Ureter (tissue), 1 donor: ENCODE measurements around the gene RBFOX2. TPM values are rescaled to one million over a fixed set of nuclear protein-coding genes. Genes with fewer than 3 reads are reported as not detected.
"Not testable (repeated sequence)": the region's sequence is repeated elsewhere in the genome, so short reads cannot be mapped to it uniquely, and the experiment has no call there.

Experiments used
- DNase-seq: peaks from one replicate; pipeline ENCODE4 v3.0.0-alpha.2; 2020; ENCODE audit warnings: low spot score
- total RNA-seq: library from RNA; stranded (reverse); gene quantifications from one replicate; pipeline ENCODE4 v1.2.4, GENCODE V29; 2023
- donor health status: DM: yes; HTN: yes; CAD: no.

The RBFOX2 gene
- total RNA-seq, 1 donor from 2014 or later, result 115 TPM

DNA sequence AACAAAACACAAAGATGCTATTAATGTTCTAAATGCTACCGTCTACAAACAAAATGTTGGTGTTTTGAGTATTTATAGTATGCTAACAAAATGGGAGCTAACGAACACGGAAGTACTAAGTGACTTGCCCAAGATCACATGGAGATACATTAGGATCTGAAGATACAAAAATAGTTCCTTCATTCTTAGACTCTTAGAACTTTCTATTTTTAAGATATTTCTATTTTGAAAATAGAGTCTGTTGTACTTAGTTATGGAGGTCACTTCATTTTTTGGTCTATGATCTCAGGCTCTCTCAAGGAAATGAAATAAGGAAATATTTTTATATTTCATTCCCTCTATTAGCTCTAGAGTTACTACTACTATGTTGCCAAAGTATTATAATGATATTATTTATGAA lies 246.7 kb downstream of the RBFOX2 start:
- no peak for DNase-seq

DNA sequence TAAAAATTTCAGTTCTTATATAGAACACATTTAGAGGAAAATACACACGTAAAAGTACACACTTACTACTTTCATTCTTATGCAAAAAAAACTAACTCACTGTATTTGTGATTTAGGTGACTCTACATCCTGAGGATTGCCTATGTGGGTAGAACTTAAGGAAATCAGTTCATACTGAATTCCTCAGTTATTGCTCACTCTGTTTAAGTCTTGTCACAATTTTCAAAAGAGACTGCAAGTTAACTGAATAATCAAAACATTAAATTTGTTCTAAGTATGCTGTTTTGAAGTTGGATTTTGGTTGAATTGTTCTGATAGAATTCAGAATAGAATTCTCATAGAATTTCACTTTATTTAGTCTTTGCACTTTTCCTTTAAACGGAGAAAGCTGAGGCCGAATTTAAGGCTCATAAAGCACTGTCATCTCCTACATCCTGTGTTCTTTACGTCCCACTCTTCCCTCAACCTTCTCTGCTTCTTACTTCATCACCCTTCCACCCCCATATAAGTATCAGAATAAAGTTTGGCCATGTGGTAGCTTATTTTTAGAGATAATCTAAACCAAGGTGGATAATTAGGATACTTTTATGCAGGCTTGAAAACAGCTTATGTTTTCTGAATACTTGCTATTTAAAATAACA lies 251.2 kb downstream of the RBFOX2 start:
- no peak for DNase-seq

DNA sequence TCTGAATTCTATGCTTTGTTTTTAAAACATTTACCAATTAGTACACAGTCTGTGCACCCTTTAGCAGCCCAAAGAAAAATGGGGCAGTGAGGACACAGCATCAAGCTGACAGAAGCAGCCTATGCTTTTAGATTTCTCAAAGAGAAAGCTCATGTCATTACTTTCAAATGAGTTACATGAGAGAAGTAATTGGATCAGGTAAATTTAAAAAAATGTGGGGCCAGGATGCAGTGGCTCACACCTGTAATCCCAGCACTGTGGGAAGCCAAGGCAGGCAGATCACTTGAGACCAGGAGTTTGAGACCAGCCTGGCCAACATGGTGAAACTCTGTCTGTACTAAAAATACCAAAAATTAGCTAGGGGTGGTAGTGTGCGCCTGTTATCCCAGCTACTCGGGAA lies 253.3 kb downstream of the RBFOX2 start:
- DNase-seq, result no peak

DNA sequence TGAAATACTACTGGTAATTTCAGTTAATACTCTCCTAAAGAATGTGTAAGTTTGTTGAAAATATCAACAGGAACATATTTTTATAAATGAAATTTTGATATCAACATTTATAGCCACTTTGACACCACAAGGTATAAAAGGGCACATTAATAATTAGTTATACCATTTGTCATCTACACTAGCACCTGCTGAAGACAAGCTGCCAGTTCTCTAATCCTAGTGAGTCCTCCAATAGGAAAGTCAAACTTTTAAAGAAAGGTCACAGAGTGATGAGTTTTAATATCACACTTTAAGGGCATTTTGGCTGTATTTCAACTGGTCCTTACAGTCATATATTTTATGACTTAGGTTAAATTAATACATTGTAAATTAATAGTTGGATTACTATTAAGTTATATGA lies 258.6 kb downstream of the RBFOX2 start:
- no peak for DNase-seq

DNA sequence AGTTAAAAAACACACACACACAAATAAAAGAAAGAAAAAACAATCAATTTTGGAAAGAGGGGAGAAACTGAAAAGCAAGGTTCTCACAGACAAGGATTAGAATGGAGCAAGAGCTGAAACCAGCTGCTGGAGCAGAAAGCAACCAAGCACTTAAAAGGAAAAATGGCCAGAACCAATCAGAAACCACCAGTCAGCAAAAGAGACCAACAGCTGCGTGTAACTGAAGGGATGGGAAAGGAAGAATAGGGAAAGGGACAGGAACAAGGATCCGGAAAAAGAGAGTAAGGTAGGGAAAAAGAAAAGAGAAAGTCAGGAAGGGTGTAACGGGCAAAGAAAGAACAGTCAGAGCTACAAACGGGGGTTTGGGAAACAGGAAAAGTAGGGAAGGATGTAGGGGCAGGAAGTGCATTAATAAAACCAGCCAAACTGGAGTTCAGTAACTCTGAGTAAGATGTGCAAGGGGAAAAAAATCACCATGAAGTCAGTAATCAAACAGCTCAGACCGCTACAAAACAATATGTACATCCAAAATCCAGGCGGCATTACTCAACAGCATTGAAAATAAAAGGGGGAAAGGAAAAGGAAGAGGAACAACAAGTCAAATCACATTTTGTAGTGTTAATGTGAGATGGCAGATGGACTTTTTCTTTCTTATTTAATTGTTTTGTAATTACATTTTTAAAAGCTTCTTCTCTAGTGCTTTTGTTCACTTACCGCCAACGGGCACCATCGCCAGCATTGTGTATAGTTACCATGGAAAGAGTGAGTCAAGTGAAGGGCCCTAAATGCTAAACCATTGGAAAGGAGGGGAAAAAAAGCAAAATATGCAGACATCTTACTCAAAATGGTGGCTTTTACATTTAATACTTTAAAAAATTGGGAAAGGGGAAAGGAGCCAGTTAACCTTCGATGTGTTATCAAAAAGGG lies 261.7 kb downstream of the RBFOX2 start:
- DNase-seq, result no peak

DNA sequence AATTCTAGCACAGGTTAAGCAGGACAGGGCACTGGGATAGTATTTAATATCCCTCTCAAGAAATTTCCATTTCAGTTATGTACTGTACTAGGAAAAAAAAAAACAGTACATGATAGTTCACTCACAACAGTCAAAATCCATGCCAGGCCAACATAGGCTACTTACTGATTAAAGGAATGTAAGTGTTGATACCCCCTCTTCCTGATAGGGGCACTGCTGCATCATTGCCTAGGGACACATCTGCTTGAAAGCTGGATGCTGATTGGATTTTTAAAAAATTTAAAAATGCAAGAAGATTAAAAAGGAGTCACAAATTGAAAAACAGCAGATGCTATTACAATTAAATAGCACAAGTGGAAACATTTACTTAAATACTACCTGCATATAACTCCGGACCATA lies 267.6 kb downstream of the RBFOX2 start:
- DNase-seq, result no peak

DNA sequence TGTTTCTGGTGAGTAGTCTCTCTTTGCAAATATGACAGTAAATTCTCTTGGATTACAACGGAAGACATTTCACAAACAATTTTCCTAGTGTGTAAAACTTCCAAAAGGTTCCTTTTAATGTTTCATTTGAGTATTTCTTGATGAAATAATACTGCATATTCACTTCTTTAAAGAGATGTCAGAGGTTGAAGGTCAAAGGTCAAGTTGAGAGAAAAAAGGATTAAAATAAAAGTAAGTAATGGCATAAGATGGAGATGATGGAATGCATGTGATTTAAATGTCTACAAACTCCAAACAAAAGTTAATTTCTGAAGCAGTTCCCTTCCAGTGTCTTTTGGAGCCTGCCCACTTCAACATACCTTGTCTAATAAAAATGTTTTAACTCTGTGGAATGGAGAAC lies 270.2 kb downstream of the RBFOX2 start:
- no peak for DNase-seq

DNA sequence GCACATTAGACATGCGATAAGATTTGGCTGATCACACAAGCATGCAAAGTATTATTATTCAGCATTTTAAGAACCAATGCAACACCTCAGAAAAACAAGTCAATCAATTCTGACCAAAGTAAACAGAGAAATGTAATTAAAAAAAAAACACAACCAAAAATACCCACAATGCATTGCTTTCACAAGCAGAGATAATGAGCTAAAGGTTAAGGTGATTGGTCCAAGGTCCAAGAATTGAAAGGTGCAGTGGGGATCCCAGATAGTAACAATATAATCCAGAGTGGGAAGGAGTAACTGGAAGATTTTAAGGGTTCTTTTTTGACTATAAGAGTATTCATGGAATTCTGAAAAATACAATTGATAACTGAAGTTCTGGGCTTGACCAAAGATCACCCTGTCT lies 271.9 kb downstream of the RBFOX2 start:
- no peak for DNase-seq

DNA sequence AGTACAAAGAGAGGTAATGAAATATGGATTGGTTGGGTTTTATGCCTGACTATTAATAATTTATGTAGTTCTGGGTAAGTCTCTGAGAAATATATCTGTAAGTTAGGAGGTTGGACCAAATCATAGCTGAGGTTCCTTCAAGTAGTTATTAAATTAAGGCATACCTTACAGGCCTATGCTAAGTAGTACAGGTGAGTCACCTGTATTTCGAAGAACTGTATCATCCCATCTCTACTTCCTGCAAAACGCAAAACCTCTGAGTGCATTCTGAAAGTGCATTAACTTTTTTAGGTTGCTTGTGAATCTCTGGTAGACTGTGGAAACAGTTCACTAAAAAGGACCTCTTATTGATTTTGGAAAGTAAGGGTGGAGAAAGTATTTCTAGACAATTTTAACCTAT lies 273.9 kb downstream of the RBFOX2 start:
- DNase-seq, result no peak

DNA sequence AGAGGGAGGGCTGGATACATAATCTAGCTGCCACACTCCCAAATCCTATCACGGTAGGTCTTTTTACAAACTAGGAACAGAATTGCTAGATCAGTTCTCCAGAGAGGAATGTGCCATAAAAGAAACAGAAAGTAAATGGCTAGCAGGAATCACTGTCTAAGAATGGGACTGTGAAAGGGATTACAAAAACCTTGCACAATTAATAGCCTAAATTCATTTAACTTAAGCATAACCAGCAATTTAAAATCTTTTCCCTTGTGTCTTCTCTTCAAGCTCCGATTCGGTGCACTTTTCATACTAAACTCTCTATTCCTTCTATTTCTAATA lies 275.8 kb downstream of the RBFOX2 start:
- no peak for DNase-seq

DNA sequence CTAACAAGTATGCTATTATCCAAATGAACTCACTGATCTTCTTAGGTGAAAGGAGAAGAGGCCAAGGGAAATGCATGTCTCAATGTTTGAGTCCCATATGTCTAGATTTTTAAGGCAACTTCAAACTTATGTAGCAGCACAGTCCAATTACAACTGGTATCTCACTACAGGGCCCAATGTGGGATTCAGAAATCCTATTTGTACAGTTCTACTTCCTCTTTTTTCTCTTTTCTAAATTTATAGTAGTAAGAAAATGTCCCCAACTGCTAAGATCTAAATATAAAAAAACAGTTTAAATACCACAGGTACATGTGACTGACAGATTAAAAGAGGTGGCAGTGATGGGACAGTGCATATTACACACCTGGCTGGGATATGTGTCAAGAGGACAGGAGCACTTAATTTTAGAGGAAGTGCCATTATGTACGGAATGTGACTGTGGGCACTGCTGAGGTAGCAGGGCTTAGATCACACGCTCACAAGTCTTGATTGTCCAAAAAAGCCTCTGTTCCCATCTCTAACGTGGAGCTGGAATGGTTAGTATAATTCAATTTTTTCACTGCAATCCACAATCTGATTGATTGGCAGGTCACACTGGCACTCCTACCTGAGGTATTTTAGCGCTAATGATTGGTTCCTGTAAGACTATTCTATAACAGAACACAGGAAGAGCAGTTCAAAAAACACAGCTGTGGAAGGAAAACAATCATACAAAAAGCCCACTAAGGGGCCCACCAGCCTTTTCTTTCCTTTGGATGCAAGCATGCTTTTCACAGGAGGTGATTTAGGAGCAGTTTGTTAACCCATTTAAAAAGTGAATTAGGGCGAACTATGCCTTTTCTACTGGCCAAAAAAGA lies 276.4 kb downstream of the RBFOX2 start:
- no peak for DNase-seq

DNA sequence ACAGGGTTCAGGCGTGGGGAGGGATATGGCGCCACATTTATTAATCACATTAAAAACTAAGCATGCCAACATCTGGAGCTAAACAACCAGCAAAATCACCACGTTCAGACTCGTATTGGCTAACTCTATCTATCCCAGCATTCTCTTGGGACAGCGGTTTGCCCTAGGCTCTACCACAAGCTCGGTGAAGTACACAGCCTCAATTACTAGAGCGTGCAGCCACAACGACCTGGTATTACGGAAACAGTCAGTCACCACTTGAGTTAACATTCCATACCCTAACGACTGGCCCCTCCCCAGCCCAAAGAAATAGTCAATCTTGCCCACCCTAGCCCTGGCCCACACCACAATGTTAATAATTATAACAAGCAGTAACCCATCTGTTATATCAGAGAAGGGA lies 278.8 kb downstream of the RBFOX2 start:
- no peak for DNase-seq

DNA sequence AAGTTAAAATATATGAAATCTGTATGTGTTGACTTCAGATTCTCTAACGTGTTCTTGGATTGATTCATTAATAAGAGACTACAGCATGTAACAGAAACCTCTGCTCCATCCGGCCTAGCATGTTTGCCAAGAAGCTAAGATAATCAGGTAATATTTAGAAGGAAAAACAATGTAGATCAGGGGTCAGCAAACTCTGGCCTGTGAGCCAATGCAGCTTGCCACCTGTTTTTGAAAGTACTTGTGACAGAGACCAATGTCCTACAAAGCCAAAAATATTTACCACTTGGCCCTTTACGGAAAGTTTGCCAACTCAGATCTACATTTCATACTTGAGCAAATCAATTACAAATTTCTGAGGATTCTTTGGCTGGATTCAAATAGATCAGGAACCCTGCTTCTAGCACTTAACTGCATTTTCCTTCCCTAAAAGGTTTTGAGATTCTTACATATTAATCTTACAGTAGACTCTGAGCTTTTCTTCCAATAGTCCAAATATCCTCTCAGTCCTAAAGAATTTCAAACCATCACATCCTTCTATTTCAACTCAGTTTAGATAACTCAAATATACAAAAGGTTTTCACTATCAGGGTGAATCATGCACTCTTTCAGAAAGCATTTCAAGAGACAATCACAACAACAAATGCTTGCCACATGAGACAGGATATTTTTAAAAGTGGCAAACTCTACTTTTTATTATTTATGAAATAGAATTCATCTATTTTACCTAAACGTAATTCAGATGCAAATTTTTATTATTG lies 281.5 kb downstream of the RBFOX2 start:
- DNase-seq, result no peak

DNA sequence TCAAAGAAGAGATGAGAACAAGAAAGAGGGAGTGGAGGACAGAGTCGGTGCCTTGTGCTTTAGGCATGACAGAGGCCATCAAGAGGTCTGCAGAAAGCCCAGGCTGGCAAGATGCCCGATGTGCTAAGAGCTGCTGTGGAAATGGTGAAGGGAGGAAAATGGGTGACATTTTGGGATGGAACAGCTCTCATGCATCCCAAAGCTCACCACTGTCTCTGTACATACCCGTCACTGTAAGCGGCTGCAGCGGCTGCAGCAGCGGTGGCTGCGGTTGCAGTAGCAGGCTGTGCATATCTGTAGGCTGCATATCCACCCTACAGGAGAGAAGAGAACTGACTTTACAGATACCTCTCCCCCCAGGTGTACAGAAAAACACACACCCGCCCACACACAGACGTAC lies 282.4 kb downstream of the RBFOX2 start:
- DNase-seq, result no peak

DNA sequence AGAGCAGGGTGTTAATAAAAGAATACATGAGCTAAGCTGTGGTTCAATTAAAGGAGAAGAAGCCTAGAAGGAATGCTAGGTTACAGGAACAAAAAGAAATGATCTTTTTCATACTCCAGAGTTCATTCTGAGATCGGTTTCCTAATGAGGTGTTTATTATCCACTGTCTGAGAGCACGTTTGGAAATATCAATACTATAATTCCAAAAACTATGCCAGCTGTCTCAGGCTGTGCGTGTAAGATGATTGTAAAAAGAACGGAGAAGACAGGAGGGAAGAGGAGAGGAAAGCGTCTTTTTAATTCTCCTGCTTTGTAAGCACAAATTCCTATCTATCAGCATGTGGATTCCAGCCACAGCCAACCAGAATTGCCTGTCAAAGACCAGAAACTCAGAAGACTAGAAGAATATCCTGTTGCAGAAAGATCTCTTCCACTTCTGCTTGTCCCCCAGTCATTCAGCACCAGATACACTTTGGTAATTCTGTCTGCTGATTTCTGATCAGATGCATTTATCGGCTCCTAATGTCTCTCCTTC lies 285.2 kb downstream of the RBFOX2 start:
- DNase-seq, result no peak

DNA sequence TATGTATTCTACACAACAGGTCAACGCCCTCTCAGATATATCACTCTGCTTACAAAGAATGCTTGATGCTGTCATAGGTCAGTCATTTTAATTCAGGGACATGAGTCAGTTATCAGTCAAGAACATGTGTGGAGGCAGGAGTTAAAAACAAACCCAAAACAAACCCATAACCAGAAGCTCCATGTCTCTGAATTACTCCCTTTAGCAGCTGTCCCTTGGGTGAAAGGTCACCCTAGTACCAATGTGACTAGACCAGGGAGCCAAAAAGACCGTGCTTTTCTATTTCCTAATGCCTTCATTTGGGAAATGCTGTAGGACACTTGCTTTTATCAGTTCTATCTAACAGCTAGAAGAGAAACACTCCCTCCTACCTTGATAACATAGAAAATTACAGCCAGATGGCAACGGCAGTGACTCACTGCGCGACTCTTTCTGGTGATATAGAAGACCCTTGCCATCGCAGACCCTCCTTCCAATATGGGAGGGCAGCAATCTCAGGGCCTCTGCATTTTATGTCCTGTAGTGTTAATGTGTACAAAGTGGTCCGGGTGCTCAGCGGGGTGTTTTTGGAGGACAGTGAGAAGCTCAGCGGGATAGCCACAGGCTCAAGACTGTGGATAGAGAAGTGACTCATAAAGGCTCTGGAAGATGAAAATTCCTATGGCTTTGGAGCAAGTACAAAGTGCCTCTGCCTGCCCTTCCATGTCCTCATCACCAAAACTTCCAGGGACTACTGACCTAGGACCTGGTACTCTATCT lies 286.1 kb downstream of the RBFOX2 start:
- no peak for DNase-seq

DNA sequence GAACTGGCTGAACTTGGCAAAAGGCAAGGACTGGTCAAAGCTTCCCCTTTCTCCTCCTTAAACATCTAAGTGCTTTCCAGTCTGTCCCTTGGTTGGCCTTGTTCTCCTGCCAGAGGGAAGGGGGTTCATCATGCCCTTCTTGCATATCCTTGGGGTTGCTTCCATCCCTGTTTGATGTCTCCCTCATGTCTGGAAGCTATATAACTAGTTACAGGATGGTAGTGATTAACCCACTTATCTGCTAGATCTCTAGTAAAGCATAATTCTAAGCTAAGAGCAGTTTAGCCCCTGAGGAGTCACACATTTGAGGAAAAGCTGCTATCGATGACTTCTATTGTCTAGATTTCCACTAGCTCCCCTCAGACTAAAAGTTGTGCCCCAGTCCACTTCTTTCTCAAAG lies 288.0 kb downstream of the RBFOX2 start:
- DNase-seq, result no peak

DNA sequence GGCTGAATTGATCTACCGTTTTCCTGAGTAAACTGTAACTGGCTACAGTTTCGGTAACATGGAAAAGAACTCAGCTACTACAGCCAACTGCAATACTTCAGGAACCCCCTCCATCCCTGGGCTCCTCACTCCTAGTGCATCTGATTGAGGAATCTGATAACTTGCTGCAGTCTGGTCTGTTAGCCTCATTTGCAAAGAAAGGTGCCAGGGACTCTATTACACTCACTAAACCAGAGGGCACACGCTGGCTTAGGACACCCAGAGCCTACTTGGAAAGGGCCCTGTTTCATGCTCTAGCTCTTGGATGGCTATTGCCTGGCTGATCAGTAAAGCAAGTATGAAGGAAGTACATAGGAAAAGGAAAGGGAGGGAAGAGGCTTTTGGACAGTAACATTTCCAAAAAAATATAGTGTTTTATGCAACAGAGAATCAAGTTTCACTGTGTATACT lies 288.7 kb downstream of the RBFOX2 start:
- DNase-seq, result no peak

DNA sequence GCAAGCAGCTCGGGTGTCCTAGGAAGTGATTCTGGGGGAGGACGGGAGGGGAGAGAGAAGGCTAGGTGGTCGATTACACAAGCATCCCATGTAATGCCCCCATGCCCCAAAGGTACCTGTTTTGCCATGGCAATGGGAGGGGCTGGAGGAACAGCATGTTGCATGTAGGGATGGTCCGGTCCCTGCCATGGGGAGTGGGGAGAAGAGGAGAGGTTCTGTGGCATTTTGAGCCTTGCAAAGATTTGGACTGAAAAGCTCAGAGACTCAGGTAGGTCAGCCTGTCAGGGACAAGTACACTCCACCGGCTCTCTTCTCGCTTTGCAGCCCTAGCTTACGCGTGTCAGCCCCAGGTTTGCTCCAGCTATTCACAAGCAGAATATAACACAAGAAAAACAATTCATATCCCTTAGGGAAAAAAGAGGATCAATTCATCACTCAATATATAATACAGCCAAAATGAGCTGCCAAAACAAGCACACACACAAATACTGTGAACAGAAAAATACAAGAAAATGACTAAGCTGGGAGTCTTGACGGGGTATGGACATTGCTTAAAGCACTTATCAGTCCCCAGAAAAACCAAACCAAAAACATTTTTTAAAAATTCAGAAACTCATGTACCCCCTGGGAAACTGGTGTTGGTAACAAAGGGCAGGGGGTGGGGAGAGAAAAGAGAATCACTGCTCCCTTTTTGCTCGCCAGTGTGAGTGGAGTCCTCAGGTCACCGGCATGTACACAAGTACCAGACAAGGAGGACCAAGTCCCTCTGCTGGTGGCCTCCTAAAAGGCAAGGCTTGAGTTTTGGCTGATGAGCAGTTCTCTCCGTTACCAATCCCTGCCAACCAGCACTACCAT lies 289.3 kb downstream of the RBFOX2 start:
- no peak for DNase-seq

DNA sequence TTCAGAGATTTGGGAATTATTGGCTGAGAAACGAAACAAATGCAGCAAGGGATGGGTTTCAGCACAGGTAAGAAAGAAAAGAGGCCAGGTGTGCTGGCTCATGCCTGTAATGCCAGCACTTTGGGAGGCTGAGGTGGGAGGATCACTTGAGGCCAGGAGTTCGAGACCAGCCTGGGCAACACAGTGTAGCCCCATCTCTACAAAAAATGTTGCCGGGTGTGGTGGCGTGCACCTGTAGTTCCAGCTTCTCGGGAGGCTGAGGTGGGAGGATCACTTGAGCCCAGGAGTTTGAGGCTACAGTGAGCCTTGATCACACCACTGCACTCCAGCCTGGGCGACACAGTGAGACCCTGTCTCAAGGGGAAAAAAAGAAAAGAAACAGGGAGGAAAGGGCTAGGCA lies 290.7 kb downstream of the RBFOX2 start:
- DNase-seq, result not testable (repeated sequence)
